Karpas-422 (cell line): ENCODE data around the gene PLAU. TPM values are rescaled to one million over a fixed set of nuclear protein-coding genes. Genes with fewer than 3 reads are reported as not detected.

Experiments
- DNase-seq: peaks from one replicate; pipeline ENCODE4 v3.0.0-alpha.2; 2015
- H2AFZ ChIP-seq: fragments of 200-600 bp; sonication (generic); 2 replicates; pipeline ENCODE4 v1.6.1; 2014; ENCODE audit warnings: antibody characterized with exemption, low read length, mixed read lengths
- H3K27ac ChIP-seq: fragments of 200-600 bp; sonication (generic); 2 replicates; pipeline ENCODE4 v1.5.1; 2014; ENCODE audit warnings: mild to moderate bottlenecking, low read length, moderate library complexity
- H3K27me3 ChIP-seq: fragments of 200-600 bp; sonication (generic); 2 replicates; pipeline ENCODE4 v1.6.1; 2014; ENCODE audit warnings: low read length, mixed read lengths
- H3K36me3 ChIP-seq: fragments of 200-600 bp; sonication (generic); 2 replicates; pipeline ENCODE4 v1.6.1; 2014; ENCODE audit warnings: low read length, mixed read lengths; ENCODE audit not compliant: insufficient read depth
- H3K4me1 ChIP-seq: fragments of 200-600 bp; sonication (generic); 2 replicates; pipeline ENCODE4 v1.6.1; 2014; ENCODE audit warnings: mild to moderate bottlenecking, low read length, mixed read lengths
- H3K4me2 ChIP-seq: fragments of 200-600 bp; sonication (generic); 2 replicates; pipeline ENCODE4 v1.6.1; 2014; ENCODE audit warnings: low read length, low read depth, mild to moderate bottlenecking; ENCODE audit not compliant: poor library complexity, severe bottlenecking
- H3K4me3 ChIP-seq: fragments of 200-600 bp; sonication (generic); 2 replicates; pipeline ENCODE4 v1.5.1; 2014; ENCODE audit warnings: mild to moderate bottlenecking, antibody characterized with exemption, low read length, mixed read lengths
- H3K79me2 ChIP-seq: fragments of 200-600 bp; sonication (generic); 2 replicates; pipeline ENCODE4 v1.6.1; 2014; ENCODE audit warnings: mild to moderate bottlenecking, low read length, mixed read lengths
- H3K9ac ChIP-seq: fragments of 200-600 bp; sonication (generic); 2 replicates; pipeline ENCODE4 v1.6.0; 2014; ENCODE audit warnings: low read length
- H3K9me2 ChIP-seq: fragments of 200-600 bp; sonication (generic), shearing (Covaris generic); replicated peaks from 2 replicates; pipeline ENCODE4 v1.6.0; 2014; ENCODE audit warnings: mild to moderate bottlenecking, low read length, moderate library complexity; ENCODE audit not compliant: insufficient read depth
- H3K9me3 ChIP-seq: fragments of 300-700, 200-600 bp; sonication (generic); 2 replicates; pipeline ENCODE4 v1.6.1; 2014; ENCODE audit warnings: low read length, mixed read lengths
- H4K20me1 ChIP-seq: fragments of 200-600 bp; sonication (generic); 2 replicates; pipeline ENCODE4 v1.6.1; 2014; ENCODE audit warnings: mild to moderate bottlenecking, antibody characterized with exemption, low read length, low read depth; ENCODE audit not compliant: insufficient read depth
- total RNA-seq: library from RNA; depleted of rRNA; stranded (reverse); fragments of >200 nt; shearing (Covaris generic); gene quantifications from 2 replicates; pipeline ENCODE4 v1.2.3, GENCODE V29; 2014; ENCODE audit warnings: low replicate concordance

The PLAU gene
- total RNA-seq, 1 experiment from 2014 or later, result 3.2 TPM

DNA sequence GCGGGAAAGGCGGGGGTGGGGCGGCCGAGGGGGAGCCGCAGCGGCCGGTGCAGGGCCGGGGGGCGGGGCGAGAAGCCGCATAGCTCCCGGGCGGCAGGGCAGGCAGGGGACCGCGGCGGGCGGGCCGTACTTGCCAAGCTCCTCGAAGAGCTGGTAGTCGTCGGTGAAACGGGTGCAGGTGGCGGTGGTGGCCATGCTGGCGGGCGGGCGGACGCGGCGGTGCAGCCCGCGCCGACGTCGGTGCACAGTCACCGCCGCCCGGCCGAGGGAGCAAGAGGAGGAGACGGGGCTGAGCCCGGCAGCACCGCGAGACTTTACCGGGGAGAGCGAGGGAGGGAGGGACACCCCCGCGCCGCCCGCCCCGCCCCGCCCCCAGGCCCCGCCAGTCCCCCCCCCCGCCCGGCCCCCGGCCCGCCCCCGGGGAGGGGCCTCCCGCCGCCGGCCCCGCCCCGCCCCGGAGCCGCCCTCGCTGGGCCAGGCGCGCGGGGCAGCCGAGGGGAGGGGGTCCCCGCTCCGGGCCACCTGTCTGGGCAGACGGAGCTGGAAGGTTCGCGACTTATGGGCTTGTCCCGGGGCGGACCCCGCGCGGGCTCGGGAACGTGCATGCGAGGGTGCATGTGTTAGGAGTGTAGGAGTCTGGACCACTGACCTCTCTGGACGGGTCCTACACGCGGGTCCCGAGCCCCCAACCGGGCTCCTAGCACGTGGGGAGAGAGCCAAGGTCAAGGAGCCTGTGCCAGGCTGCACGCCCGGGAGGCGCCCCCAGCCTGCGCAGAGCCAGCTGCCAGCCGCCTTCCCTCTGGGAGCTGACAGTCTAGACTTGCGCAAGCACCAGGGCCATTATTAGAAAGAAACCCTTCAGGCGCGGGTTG is 36.4 kb upstream of the PLAU start, which contains the start of gene CAMK2G:
Gene CAMK2G, minus strand, starts transcription at position 289 of the 872 bp plus-strand sequence. Its CDS starts 94 bp downstream, at position 195.
- peaks cover 35% of the 10 kb centered on the region for H3K79me2 ChIP-seq
- H3K4me2 ChIP-seq, result peak within 1 kb of the TSS; percentile 93
- H3K4me1 ChIP-seq, result peaks cover 23% of the 10 kb centered on the region
- no peaks in the 10 kb centered on the region for H3K9me3 ChIP-seq
- peak within 1 kb of the TSS; percentile 93; the same call in 1 of the 2 replicates for H2AFZ ChIP-seq
- peaks cover 10% of the 10 kb centered on the region; the same call in 1 of the 2 replicates for H4K20me1 ChIP-seq
- peak within 1 kb of the TSS; percentile 78 for H3K4me3 ChIP-seq
- no peak within 1 kb of the TSS for H3K27ac ChIP-seq
- peaks cover 7% of the 10 kb centered on the region; the same call in 1 of the 2 replicates for H3K36me3 ChIP-seq
- no peaks in the 10 kb centered on the region for H3K9me2 ChIP-seq
- peak; percentile 94 for DNase-seq
- peak within 1 kb of the TSS; percentile 81 for H3K9ac ChIP-seq
- no peaks in the 10 kb centered on the region for H3K27me3 ChIP-seq

DNA sequence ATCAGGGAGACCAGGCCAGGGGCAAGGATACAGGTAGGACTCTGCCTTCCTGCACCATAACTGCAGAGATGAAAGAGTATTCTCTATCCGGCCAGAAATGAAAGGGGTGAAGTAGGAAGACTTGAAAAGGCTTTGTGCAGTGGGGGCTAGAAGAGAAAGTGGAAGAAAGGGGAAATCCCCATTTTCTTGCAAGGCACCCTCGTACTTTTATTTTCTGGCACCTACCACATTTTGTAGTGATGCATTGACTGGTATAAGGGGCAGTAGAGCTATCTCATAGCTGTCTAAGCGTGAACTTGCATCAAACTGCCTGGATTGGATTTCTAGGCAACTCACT is 35.8 kb upstream of the PLAU start:
- Histone ChIP-seq H2AFZ (peak overlapping the region; percentile 93; the same call in 1 of the 2 replicates), H3K9ac (peak overlapping the region; percentile 70), H3K9me2 (no peaks in the 10 kb centered on the region), H3K4me3 (peak overlapping the region; percentile 78), H3K36me3 (0 out of 2 replicates have a peak, but pooled peaks cover 3% of the 10 kb centered on the region), H3K4me2 (peak overlapping the region; percentile 93), H3K27me3 (no peaks in the 10 kb centered on the region), H3K79me2 (peaks cover 29% of the 10 kb centered on the region), H4K20me1 (peaks cover 10% of the 10 kb centered on the region; the same call in 1 of the 2 replicates), H3K4me1 (peaks cover 28% of the 10 kb centered on the region), H3K9me3 (no peaks in the 10 kb centered on the region), H3K27ac (no peak overlapping the region)
- DNase-seq, result no peak

DNA sequence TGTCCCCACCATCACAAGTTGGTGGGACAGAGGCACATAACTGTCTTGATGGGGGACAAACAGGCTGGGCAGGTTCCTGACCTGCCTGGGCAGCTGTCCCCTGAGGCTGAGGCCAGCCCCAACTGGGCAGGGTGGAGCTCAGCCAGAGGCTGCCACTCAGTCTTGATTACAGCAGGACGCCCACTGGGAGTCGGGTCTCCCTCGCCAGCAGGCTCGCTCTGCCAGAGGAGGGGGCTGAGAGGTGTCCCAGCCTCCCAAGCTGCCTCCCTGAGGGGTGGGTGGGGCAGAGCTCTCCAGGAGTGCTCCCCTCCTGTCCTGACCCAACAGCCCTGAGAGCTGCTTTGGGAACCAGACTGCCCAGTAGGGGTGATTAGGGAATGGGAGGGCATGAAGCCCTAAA is 34.8 kb upstream of the PLAU start:
- Histone ChIP-seq H3K4me2 (no peak overlapping the region), H3K36me3 (no peaks in the 10 kb centered on the region), H2AFZ (no peak overlapping the region), H3K27ac (no peak overlapping the region), H3K79me2 (peaks cover 23% of the 10 kb centered on the region), H4K20me1 (peaks cover 10% of the 10 kb centered on the region; the same call in 1 of the 2 replicates), H3K4me3 (no peak overlapping the region), H3K27me3 (no peaks in the 10 kb centered on the region), H3K9ac (no peak overlapping the region), H3K9me2 (no peaks in the 10 kb centered on the region), H3K4me1 (peaks cover 30% of the 10 kb centered on the region), H3K9me3 (no peaks in the 10 kb centered on the region)
- no peak for DNase-seq

DNA sequence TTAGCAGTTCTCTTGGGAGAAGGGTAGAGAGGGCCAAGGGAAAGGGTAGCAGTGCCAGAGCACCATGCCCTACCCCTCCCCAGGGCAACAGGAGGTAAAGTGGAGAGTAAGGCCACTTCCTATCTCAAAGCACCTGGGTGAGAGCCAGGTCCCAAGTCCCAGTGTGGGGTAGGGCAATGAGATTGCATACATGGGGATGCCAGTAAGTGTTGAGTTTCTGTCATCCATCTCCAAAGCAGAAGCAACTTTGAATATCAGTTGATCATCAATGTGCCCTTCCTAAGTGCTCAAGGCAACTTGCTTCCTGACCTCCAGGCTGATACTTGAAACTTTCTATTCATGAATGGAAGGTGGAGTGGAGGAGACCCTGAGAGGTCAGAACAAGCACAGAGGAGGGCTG is 34.4 kb upstream of the PLAU start:
- no peaks in the 10 kb centered on the region for H3K36me3 ChIP-seq
- no peak for DNase-seq
- no peak overlapping the region for H2AFZ ChIP-seq
- peaks cover 34% of the 10 kb centered on the region for H3K4me1 ChIP-seq
- H3K9ac ChIP-seq, result no peak overlapping the region
- H3K27ac ChIP-seq, result no peak overlapping the region
- peaks cover 19% of the 10 kb centered on the region for H3K79me2 ChIP-seq
- peaks cover 10% of the 10 kb centered on the region; the same call in 1 of the 2 replicates for H4K20me1 ChIP-seq
- H3K9me3 ChIP-seq, result no peaks in the 10 kb centered on the region
- no peak overlapping the region for H3K4me2 ChIP-seq
- H3K9me2 ChIP-seq, result no peaks in the 10 kb centered on the region
- no peak overlapping the region for H3K4me3 ChIP-seq
- 0 out of 2 replicates have a peak, but pooled peaks cover 2% of the 10 kb centered on the region for H3K27me3 ChIP-seq

DNA sequence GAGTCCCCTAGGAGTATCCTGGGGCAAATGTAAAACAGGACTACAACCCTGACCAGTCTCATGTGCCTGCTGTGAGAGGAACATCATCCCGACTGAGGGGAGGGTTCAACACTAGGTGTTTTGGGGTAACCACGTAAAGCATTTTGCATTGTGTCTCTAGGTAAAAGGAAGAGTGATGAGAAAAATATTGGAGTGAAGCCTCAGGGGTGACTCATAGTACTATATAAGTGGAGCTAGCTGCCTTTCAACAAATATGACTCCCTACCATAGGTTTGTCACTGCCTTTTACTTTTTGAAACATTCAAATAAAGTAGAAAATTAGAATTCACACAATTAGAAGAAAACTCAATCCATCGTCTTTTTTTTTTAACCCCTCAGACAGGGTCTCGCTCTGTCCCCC is 34.0 kb upstream of the PLAU start:
- Histone ChIP-seq H3K9me3 (no peaks in the 10 kb centered on the region), H3K9ac (no peak overlapping the region), H3K4me1 (peaks cover 34% of the 10 kb centered on the region), H3K36me3 (no peaks in the 10 kb centered on the region), H4K20me1 (peaks cover 10% of the 10 kb centered on the region; the same call in 1 of the 2 replicates), H2AFZ (no peak overlapping the region), H3K27ac (no peak overlapping the region), H3K79me2 (peaks cover 15% of the 10 kb centered on the region), H3K4me2 (no peak overlapping the region), H3K27me3 (0 out of 2 replicates have a peak, but pooled peaks cover 2% of the 10 kb centered on the region), H3K9me2 (no peaks in the 10 kb centered on the region), H3K4me3 (no peak overlapping the region)
- DNase-seq, result no peak

DNA sequence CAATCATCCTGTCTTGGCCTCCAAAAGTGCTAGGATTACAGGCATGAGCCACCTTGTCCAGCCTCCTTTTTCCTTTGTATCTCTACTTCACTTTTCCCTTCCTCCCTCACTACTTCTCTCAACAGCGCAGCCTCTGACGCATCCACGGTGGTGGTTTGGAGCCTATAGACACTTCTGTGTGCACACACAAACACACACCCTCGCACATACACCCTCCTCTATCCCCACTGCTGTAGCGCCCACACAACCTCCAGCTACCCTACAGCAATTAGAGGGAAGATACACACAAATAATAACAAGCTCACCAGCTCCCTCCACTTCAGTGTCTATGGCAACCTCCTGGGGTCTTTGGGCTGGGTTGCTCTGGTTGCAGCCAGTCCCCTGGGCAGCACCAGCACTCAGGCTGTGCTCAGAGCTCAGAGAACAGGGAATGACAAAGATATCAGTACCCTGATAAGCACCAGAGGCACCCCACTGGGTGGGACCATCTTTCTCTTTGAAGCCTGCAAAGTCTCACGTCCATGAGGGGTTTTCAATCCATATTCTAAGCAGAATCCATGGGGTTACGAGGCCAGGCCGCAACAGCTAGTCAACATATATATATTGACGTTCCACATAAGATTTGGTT is 33.3 kb upstream of the PLAU start:
- no peak overlapping the region for H3K9ac ChIP-seq
- no peak overlapping the region for H3K4me3 ChIP-seq
- H2AFZ ChIP-seq, result no peak overlapping the region
- peaks cover 8% of the 10 kb centered on the region; the same call in 1 of the 2 replicates for H4K20me1 ChIP-seq
- H3K27ac ChIP-seq, result no peak overlapping the region
- H3K4me2 ChIP-seq, result no peak overlapping the region
- no peaks in the 10 kb centered on the region for H3K9me3 ChIP-seq
- peaks cover 28% of the 10 kb centered on the region for H3K4me1 ChIP-seq
- DNase-seq, result no peak
- 0 out of 2 replicates have a peak, but pooled peaks cover 2% of the 10 kb centered on the region for H3K27me3 ChIP-seq
- no peaks in the 10 kb centered on the region for H3K36me3 ChIP-seq
- peaks cover 8% of the 10 kb centered on the region for H3K79me2 ChIP-seq
- no peaks in the 10 kb centered on the region for H3K9me2 ChIP-seq

DNA sequence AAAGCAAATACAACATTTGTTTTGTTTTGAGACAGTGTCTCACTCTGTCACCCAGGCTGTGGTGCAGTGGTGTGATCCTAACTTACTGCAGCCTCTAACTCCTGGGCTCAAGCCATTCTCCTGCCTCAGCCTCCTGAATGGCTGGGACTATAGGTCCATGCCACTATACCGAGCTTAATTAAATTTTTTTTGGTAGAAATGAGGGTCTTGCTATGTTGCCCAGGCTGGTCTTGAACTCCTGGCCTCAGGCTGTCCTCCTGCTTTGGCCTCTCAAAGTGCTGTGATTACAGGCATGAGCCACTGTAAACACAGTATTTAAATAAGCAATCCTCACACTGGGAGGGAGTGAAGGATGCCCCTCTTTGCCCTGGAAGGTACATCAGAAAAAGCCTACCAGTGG is 32.6 kb upstream of the PLAU start:
- H3K9me2 ChIP-seq, result no peaks in the 10 kb centered on the region
- H2AFZ ChIP-seq, result no peak overlapping the region
- H3K9ac ChIP-seq, result no peak overlapping the region
- 0 out of 2 replicates have a peak, but pooled peaks cover 2% of the 10 kb centered on the region for H3K27me3 ChIP-seq
- H3K27ac ChIP-seq, result no peak overlapping the region
- DNase-seq, result no peak
- H3K79me2 ChIP-seq, result peaks cover 1% of the 10 kb centered on the region
- no peak overlapping the region for H3K4me2 ChIP-seq
- 0 out of 2 replicates have a peak, but pooled peaks cover under 1% of the 10 kb centered on the region for H4K20me1 ChIP-seq
- no peak overlapping the region for H3K4me3 ChIP-seq
- H3K36me3 ChIP-seq, result no peaks in the 10 kb centered on the region
- H3K9me3 ChIP-seq, result no peaks in the 10 kb centered on the region
- peaks cover 21% of the 10 kb centered on the region for H3K4me1 ChIP-seq
